IMR-90 (cell line): ENCODE results near the gene FDCSP.

Experiments used
- BHLHE40 ChIP-seq: fragments of 150-350 bp; IDR thresholded peaks from 2 replicates; pipeline ENCODE4 v1.6.1; 2016; ENCODE audit warnings: mild to moderate bottlenecking, low read depth, low read length
- CEBPB ChIP-seq: IDR thresholded peaks from 2 replicates; pipeline ENCODE4 v1.6.1; 2012; ENCODE audit warnings: low read depth, low read length, improper control_type of control experiment
- FOS ChIP-seq: fragments of 150-350 bp; IDR thresholded peaks from 2 replicates; pipeline ENCODE4 v1.6.1; 2016; ENCODE audit warnings: low read depth, low read length
- MAFK ChIP-seq: IDR thresholded peaks from 2 replicates; pipeline ENCODE4 v1.6.1; 2012; ENCODE audit warnings: low read depth, low read length, improper control_type of control experiment
- MAZ ChIP-seq: IDR thresholded peaks from 2 replicates; pipeline ENCODE4 v1.6.1; 2012; ENCODE audit warnings: low read depth, mild to moderate bottlenecking, low read length, improper control_type of control experiment, moderate library complexity, borderline replicate concordance
- MXI1 ChIP-seq: IDR thresholded peaks from 2 replicates; pipeline ENCODE4 v1.6.1; 2012; ENCODE audit warnings: low read depth, mild to moderate bottlenecking, low read length, moderate library complexity, borderline replicate concordance
- POLR2A ChIP-seq: IDR thresholded peaks from 2 replicates; pipeline ENCODE4 v1.6.1; 2012; ENCODE audit warnings: mild to moderate bottlenecking, low read depth, low read length
- RAD21 ChIP-seq: IDR thresholded peaks from 2 replicates; pipeline ENCODE4 v1.6.1; 2012; ENCODE audit warnings: low read length, improper control_type of control experiment
- RCOR1 ChIP-seq: IDR thresholded peaks from 2 replicates; pipeline ENCODE4 v1.6.1; 2012; ENCODE audit warnings: mild to moderate bottlenecking, low read length, improper control_type of control experiment; ENCODE audit not compliant: insufficient replicate concordance
- SMC3 ChIP-seq: fragments of 150-350 bp; IDR thresholded peaks from 2 replicates; pipeline ENCODE4 v1.6.1; 2016; ENCODE audit warnings: low read depth, mild to moderate bottlenecking, antibody characterized with exemption, low read length, moderate library complexity
- TF ChIP-seq, protein P1 (sequence below): conservative IDR thresholded peaks from 2 replicates; pipeline ENCODE4 v1.5.1; 2012; ENCODE audit warnings: mild to moderate bottlenecking, low read depth, low read length, improper control_type of control experiment

DNA sequence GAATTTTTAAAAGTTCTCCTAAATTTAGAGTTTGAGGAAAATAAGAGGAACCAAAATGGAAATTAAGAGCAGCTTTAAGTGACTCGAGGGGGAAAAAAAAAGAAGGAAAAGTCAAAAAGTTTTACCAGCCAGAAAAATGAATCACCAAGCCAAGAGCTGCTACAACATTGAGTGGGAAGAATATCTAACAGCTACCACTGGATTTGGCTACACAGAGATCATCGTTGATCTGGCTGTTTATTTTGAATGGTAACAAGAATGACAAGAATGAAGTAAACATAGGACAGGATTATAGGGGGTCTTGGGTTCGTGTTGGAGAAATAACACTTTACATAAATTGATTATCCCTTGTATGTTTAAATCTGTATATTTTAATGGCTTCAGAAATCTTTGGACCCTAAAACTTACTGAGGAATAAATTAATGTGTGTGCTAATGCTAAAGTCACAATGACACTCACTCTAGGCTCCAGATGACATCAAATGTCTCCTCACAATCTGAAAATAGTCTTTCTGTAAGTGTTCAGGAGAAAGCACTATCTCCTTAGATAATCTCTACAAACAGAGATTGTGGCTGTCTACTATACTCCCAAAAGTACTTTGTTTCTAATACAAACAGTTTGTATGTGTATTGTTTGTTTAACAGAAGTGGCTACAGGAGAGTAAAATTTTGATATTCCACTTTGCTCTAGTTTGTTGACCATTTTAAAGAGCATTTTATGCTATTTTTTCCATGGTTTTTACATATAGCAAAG, 13.4 kb downstream of the FDCSP start:
- no peak for TF ChIP-seq POLR2A
- TF ChIP-seq, protein P1, sequence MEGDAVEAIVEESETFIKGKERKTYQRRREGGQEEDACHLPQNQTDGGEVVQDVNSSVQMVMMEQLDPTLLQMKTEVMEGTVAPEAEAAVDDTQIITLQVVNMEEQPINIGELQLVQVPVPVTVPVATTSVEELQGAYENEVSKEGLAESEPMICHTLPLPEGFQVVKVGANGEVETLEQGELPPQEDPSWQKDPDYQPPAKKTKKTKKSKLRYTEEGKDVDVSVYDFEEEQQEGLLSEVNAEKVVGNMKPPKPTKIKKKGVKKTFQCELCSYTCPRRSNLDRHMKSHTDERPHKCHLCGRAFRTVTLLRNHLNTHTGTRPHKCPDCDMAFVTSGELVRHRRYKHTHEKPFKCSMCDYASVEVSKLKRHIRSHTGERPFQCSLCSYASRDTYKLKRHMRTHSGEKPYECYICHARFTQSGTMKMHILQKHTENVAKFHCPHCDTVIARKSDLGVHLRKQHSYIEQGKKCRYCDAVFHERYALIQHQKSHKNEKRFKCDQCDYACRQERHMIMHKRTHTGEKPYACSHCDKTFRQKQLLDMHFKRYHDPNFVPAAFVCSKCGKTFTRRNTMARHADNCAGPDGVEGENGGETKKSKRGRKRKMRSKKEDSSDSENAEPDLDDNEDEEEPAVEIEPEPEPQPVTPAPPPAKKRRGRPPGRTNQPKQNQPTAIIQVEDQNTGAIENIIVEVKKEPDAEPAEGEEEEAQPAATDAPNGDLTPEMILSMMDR, result no peak
- TF ChIP-seq RCOR1, result no peak
- no peak for TF ChIP-seq MAZ
- no peak for TF ChIP-seq RAD21
- no peak for TF ChIP-seq MXI1
- no peak for TF ChIP-seq CEBPB
- no peak for TF ChIP-seq BHLHE40
- no peak for TF ChIP-seq FOS
- no peak for TF ChIP-seq SMC3
- TF ChIP-seq MAFK, result no peak
